Fibroblast of peridontal ligament (primary cell): ENCODE data around the gene MKNK2.
"Not testable (repeated sequence)": the region's sequence is repeated elsewhere in the genome, so short reads cannot be mapped to it uniquely, and the experiment has no call there.

ENCODE experiments used
- DNase-seq: peaks from one replicate; pipeline ENCODE4 v3.0.0-alpha.2; 2010; ENCODE audit errors: extremely low read depth

MKNK2 gene

GRCh38 chr19:1991018-1991913, 59.8 kb downstream of the MKNK2 start:
- DNase-seq, result no peak

- no peak for DNase-seq
Observed at GRCh38 chr19:1990230-1991017, 60.6 kb downstream of the MKNK2 start.

- DNase-seq, result no peak
Observed at GRCh38 chr19:1989513-1990229, 61.4 kb downstream of the MKNK2 start.

GRCh38 chr19:1988464-1988863, 62.6 kb downstream of the MKNK2 start:
- not testable (repeated sequence) for DNase-seq
